Uterus (tissue), 2 donors: ENCODE measurements around the gene GMDS.

Experiments
- POLR2A ChIP-seq, 2 donors: fragments of 450-650 bp; IDR thresholded peaks; one replicate each; pipeline ENCODE4 v1.6.1; 2016; ENCODE audit warnings: antibody characterized with exemption in 2 of 2, mild to moderate bottlenecking in 1 of 2, moderate library complexity in 1 of 2
- TF ChIP-seq, protein P1 (sequence below), 4 experiments: fragments of 200-600 bp in 2 of 4; fragments of 450-650 bp in 2 of 4; sonication (generic) in 2 of 4; IDR thresholded peaks; one replicate each; pipeline ENCODE4 v1.5.1; 2016 to 2019; ENCODE audit warnings: antibody characterized with exemption in 4 of 4, mild to moderate bottlenecking in 2 of 4, moderate library complexity in 1 of 4

DNA sequence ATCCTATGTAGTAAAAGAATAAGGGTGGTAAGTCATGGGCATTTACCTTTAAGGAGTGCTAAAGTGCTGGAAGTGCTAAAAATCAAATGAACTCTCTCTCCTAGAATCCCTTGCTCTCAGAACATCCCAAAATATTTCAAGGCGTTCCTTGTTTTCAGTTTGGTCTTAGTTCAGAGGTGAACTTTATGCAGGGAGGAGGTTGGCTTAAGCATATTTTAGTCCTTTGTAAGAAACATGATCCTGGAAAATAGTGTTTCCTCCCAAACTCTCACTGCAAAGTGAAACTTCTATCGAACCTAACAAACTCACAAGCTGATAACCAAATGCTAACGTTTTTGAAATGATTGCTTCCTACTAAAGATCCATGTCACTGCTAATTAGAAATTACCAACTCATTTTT, 404.3 kb downstream of the GMDS start:
- TF ChIP-seq, protein P1, sequence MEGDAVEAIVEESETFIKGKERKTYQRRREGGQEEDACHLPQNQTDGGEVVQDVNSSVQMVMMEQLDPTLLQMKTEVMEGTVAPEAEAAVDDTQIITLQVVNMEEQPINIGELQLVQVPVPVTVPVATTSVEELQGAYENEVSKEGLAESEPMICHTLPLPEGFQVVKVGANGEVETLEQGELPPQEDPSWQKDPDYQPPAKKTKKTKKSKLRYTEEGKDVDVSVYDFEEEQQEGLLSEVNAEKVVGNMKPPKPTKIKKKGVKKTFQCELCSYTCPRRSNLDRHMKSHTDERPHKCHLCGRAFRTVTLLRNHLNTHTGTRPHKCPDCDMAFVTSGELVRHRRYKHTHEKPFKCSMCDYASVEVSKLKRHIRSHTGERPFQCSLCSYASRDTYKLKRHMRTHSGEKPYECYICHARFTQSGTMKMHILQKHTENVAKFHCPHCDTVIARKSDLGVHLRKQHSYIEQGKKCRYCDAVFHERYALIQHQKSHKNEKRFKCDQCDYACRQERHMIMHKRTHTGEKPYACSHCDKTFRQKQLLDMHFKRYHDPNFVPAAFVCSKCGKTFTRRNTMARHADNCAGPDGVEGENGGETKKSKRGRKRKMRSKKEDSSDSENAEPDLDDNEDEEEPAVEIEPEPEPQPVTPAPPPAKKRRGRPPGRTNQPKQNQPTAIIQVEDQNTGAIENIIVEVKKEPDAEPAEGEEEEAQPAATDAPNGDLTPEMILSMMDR (IDR thresholded peaks at IDR 0.05) = no peak
- TF ChIP-seq POLR2A (IDR thresholded peaks at IDR 0.05) = no peak
